NCI-H510A treated with DMSO at 0.1 percent for 48 hours (cell line): ENCODE results near the gene SOWAHA.

Experiments used
- DNase-seq: peaks from one replicate; lab custom pipeline; 2025; lab: John Stamatoyannopoulos, UW

The SOWAHA gene

GRCh38 chr5:132812781-132813598 lies at the start of gene SOWAHA:
Gene SOWAHA (plus strand): TSS chr5:132813302. CDS start chr5:132813622, 320 bp downstream.
- peak; percentile 25 for DNase-seq

DNA sequence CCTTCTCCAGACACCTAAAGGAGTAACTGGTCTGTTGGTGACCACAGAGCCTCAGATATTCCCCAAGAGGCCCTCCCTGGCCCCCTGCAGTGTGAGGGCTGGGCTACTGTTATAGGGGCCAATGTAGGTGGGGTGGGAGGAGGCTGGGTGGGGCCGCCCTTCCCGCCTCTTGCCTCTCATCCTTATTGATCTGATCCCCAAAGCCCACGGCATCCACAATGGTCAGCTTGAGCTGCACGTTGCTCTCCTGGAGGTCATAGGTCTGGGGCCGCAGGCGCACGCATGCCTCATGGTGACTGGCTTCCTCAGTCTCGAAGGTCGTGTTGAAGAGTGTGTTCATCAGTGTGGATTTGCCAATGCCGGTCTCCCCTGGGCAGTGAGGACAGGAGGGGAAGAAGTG lies 49.1 kb upstream of the SOWAHA start:
- DNase-seq: no peak

DNA sequence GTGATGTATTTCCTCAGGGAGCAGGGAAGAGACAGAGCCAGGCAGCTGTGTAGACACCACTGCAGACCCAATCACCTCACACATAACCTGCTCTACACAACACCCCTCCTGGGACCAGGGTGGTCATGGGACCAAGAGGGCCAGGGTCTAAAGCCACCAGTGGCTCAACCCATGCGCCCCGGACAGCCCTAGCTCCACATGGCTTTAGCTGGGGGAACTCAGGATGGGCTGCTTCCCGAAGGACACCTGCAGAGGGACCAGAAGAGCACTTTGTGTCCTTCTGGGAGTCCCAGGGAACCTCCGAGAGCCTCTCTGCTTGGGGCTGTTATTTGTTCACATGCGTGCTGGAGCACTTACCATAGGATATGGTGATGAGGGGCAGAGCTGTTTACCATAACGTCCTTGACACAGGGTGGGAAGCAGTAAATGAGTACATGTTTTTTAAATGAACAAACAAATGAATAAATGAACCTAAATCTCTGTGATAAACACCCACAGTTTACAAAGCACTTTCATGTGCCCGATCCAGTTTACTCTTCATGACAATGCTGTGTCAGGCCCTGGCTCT lies 48.3 kb upstream of the SOWAHA start:
- no peak for DNase-seq

DNA sequence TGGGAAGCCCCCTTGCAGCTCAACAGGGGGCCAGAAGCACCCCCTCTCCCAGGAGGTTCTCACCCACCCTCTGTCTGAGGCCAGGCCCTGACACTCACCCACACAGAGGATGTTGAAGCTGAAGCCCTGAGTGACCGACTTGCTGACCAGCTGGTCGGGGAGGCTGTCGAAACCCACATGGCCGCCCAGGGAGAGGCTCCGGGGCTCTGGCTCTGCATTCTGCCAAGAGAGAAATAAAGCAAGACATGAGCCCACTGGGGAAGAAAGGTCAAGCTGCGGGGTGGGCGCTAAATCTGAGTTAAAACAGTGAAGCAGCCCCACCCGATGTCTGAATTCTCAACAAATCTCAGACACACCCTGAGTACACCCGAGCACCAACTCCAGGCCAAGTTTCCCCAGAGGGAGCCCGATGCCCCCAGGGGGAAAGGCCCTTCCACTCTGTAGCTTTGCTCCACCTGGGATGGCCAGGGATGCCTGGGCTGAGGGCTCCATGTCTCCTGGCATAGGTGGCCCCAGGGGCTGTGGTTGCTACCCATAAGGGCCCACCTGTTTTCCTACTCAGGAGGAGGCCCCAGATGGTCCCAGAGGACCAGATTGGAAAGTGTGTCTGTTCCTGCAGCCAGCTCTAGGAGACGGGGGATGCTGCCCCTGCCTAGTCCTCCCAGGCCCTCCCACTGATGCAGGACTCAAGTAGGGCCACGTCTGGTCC lies 47.6 kb upstream of the SOWAHA start:
- DNase-seq: no peak

DNA sequence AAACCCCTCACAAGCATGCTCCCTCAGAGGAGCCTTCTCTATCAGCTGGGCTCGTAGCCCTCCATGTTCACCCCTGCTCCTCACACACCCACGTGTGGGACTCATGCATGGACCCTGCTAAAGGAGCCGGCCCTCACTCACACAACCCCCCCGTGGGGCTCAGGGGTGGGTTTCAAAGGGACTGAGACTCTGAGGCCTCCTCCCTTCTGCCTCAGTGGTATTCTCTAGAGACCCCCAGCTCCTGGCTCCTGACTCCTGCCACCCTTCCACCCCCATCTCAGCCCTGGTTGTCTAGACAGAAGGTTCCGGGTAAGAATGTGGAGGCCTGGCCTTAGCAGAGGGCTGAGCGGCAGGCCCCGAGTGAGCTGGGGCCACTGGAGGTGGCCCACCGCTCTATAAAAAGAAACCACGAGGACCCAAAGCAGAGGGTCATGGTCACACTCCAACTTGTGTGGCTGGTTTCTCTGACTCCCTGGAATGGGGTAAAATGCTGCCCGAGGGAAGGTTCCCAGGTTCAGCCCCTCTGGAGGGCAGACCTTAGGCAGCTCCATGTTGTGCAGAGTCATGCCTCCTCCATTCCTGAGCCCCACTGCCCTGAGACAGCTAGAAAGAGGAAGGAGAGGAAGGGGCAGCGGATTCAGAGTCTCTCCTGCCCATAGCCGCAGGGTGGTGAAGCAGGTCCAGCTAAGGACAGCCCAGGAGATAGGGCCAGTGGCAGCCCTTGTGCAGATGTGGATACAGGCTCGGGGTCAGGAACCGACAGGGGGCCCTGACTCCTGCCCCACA lies 46.9 kb upstream of the SOWAHA start:
- no peak for DNase-seq

DNA sequence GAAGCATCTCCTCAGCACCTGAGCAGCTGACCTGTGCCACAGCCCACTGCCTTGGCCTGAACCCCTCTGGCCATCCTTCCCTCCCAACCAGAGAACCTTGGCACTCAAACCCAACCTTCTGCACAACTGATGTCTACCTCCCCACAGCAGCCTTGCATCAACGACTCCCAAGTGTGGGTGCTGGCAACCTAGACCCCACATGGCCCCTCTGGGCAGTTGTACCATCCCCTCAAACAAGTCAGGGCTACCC lies 46.4 kb upstream of the SOWAHA start:
- no peak for DNase-seq

- DNase-seq: no peak
These were observed 46.0 kb upstream of the SOWAHA start for GRCh38 chr5:132767150-132767549.

DNA sequence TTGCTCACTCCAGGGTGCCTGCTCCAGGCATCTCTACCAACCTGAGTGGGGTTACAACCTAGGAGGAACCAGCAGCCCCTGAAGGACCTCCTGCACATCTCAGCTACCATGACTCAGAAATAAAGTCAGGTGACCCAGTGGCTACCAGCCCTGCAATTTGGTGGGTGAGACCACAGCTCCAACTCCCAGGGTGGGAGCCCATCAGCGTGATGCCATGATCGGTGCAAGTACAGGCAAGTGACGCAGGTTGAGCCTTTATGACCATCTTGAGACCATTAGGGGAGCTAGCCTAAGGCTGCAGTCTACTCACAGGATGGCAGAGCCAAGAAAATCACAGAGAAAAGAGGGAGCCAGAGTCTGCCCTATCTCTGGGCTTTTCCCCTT lies 44.6 kb upstream of the SOWAHA start:
- no peak for DNase-seq

- DNase-seq: no peak
These were observed 42.5 kb upstream of the SOWAHA start for GRCh38 chr5:132770476-132771159.

DNA sequence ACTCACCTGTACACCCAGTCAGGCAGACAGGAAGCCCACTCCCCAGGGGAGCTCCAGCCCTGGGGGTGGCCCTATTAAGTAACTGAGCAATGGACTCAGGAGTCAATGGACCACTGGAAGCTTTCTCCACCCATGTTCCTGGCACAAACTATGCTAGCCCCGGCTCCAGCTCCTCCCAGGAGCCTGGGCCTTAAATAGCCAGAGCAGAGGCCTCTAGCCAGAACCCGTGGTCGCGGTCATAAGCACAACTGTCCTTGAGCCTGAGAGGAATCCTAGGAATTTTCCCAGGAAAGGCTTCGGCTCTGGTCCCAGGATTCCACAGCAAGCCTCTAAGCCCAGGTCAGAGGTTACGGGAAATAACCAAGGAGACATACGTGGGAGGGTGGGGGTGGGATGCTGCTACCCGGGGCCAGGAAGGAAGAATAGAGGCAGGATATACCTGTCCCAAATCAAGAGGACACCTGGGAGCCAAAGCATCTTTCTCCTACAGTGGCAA lies 41.6 kb upstream of the SOWAHA start:
- no peak for DNase-seq

- no peak for DNase-seq
These were observed 40.6 kb upstream of the SOWAHA start for GRCh38 chr5:132772291-132773070.

DNA sequence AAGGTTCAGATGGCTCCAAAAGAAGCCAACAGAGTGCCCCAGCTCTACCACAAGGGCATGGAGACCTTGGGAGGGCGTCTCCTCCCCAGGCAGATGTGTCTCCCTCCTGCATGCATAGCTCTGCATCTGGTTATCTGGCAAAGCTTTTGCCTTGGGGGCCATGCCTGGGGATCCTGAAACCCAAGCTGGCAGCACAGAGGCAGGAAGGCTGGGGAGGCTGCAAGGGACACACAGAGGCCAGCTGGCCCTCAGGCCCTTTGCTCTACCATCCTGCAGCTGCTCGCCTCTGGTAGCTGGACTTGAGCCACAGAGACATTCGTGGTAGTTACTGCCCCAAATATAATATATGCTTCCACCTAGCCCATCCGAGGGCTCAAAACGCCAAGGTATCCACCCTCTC lies 40.0 kb upstream of the SOWAHA start:
- DNase-seq: no peak

DNA sequence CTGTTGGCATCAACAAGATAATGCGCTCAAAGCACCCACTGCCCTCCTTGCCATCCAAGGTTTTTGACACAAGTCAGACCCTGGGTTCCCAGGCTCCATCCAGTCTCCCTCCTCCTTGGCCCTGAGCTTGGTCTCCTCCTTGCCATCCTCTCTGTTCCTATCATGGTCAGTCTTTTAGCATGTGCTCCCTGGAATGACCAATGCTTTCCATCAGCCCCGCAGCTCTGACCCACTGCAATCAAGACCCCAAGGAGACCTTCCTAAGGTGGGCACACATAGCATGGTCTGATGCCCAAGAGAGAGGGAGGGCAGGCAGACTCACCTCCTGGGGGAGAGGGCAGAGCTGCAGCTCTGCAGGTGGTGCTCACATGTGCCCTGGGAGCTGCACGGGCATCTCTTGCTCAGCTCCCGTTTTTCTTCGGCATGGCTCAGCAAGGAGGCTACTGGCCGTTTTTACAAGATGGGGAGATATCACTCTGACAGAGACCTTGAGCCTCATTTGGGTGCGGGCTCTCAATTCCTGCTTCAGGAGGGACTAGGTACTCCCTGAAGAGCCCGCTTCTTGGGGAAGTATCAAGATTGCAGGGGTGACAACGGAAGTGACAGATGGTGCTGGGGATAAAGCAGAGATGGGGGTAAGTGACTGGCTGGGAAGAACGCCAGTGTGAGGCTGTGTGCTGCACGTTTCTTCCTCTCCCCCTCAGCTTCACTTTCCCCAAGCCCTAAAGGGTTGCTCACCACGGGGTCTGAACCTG lies 39.3 kb upstream of the SOWAHA start:
- no peak for DNase-seq

DNA sequence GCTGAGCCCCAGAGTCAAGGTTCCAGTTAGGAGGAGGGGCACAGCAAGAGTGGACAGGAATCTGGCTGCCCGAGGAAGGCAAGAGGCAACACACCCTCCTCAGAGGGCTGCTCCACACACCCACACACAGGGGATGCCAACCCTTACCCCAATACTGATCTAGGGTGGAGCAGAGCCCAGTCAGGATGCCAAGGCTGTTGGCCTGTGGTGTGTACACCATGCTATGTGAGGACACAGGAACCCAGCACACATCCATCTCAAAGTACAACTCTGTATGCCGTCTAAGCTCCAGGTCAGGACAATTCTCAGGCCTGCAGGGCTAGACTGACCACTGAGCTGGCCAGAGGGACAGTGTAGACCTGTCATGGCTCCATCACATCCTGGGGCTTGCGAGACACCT lies 38.7 kb upstream of the SOWAHA start:
- DNase-seq: no peak

DNA sequence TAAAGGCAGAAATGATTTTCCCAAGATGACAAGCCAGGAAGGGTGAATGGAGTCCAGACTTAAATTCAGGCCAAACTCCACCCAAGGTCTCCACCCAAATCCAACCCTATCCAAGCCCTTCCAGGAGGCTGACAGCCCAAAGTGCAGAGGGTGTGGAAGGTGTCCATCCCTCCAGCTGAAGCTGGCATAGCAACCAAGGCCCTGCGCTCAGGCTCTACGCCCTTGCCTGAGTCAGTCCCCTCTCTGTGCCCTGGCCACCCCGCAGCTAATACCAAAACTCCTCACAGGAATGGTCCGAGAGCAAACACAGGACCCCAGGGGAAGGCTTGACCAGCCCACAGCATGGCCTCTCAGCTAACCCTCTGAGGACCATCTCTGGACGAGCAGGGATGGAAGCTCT lies 38.2 kb upstream of the SOWAHA start:
- no peak for DNase-seq

DNA sequence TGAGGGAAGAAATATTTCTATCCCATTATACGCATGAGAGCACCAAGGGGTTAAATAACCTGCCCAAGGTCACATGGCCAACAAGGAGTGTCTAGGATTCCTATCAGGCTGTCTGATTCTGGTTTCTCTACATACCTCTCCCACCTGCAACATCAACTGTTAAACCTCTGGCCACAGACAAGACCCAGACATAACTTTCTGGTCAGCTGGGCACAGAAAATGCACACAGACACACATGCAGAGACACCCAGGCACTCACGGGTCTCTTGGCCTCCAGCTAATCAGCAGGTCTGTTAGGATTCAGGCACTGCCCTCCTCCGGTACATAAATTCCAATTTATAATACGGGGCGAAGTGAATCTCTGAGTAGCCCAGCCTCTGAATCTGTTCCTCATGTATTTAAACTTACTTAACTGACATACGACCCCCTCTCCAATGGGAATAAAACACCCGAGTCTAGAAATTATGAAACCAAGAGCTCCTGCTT lies 37.6 kb upstream of the SOWAHA start:
- no peak for DNase-seq

GRCh38 chr5:132776131-132776937 lies 36.8 kb upstream of the SOWAHA start:
- DNase-seq: no peak

DNA sequence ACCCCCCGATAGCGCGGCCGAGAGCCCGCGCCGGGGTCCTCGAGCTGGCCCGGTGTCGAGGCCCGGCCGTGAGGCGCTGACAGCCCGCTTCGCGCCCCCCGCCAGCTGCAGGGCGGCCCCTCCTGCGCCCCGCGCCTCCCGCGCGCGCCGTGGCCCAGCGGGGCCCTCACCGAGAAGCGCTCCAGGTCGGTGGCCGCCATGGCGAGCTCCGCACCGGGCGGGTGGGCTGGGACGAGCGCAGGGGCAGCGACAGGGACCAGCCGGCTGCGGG lies 36.2 kb upstream of the SOWAHA start:
- no peak for DNase-seq

GRCh38 chr5:132777209-132778069 lies 35.7 kb upstream of the SOWAHA start, which contains the start of gene SEPTIN8:
Gene SEPTIN8 (minus strand): TSS chr5:132777239. CDS start chr5:132777137, 102 bp downstream.
- no peak for DNase-seq
